Muscle of leg (tissue), 11 donors: ENCODE data around the gene STIM2. TPM values are rescaled to one million over a fixed set of nuclear protein-coding genes. Genes with fewer than 3 reads are reported as not detected.

ENCODE experiments used
- DNase-seq: peaks from one replicate; pipeline ENCODE4 v3.0.0; 2013
- H3K27ac ChIP-seq: one replicate; pipeline ENCODE4 v1.5.1; 2013; ENCODE audit warnings: mild to moderate bottlenecking, low read length, control low read depth
- H3K27me3 ChIP-seq: one replicate; pipeline ENCODE4 v1.6.1; 2013; ENCODE audit warnings: low read length; ENCODE audit not compliant: control insufficient read depth, insufficient read depth
- H3K36me3 ChIP-seq: one replicate; pipeline ENCODE4 v1.6.1; 2013; ENCODE audit warnings: low read length; ENCODE audit not compliant: control insufficient read depth, insufficient read depth
- H3K4me1 ChIP-seq: one replicate; pipeline ENCODE4 v1.6.1; 2013; ENCODE audit warnings: low read length; ENCODE audit not compliant: control insufficient read depth, insufficient read depth
- H3K4me3 ChIP-seq: one replicate; pipeline ENCODE4 v1.5.1; 2013; ENCODE audit warnings: low read length, control low read depth
- H3K9me3 ChIP-seq: replicated peaks from 2 replicates; pipeline ENCODE4 v1.6.1; 2013; ENCODE audit warnings: low read depth, low read length; ENCODE audit not compliant: control insufficient read depth
- WGBS: methylation state at CpG from one replicate; pipeline ENCODE4 v1.1.5; 2013; ENCODE audit warnings: missing lambda C conversion rate; ENCODE audit not compliant: insufficient coverage; 5-methylcytosine and 5-hydroxymethylcytosine counted together
- polyA plus RNA-seq, 8 donors: library from polyadenylated mRNA; unstranded; fragments of 120-200 nt; gene quantifications; one replicate each; pipeline versions ENCODE4 v1.2.1 to v1.2.3, GENCODE V29; 2013; ENCODE audit warnings: inconsistent platforms in 1 of 8, low replicate concordance in 1 of 8; ENCODE audit not compliant: insufficient read length in 8 of 8, insufficient read depth in 1 of 8
- total RNA-seq: library from RNA; stranded (reverse); fragments of 120-200 nt; gene quantifications from one replicate; pipeline ENCODE4 v1.2.4, GENCODE V29; 2013

STIM2 gene
- total and polyA plus RNA-seq, 9 donors: 39.7 to 56.9 (median 46.6) TPM

- DNase-seq: no peak
- H3K27me3 ChIP-seq: no peaks in the 10 kb centered on the region
- H3K4me3 ChIP-seq: no peak overlapping the region
- no peaks in the 10 kb centered on the region for H3K9me3 ChIP-seq
- WGBS: 100% methylated on average over 1 of the region's 3 CpGs
- no peak overlapping the region for H3K27ac ChIP-seq
- peaks cover 14% of the 10 kb centered on the region for H3K4me1 ChIP-seq
- peaks cover 2% of the 10 kb centered on the region for H3K36me3 ChIP-seq
Measured at GRCh38 chr4:26991057-26991456, 130.4 kb downstream of the STIM2 start.

GRCh38 chr4:26992657-26993361, 132.2 kb downstream of the STIM2 start:
- Histone ChIP-seq H3K4me1 (peaks cover 9% of the 10 kb centered on the region), H3K9me3 (no peaks in the 10 kb centered on the region), H3K4me3 (no peak overlapping the region), H3K27ac (peak overlapping the region; percentile 81), H3K27me3 (no peaks in the 10 kb centered on the region), H3K36me3 (peaks cover 2% of the 10 kb centered on the region)
- 26% methylated on average over 2 of the region's 3 CpGs for WGBS
- peak; percentile 89 for DNase-seq

- Histone ChIP-seq H3K36me3 (no peaks in the 10 kb centered on the region), H3K27me3 (no peaks in the 10 kb centered on the region), H3K9me3 (no peaks in the 10 kb centered on the region), H3K27ac (peak overlapping the region; percentile 58), H3K4me3 (no peak overlapping the region), H3K4me1 (peaks cover 9% of the 10 kb centered on the region)
- WGBS: no CpG with 5 or more reads among the region's 3 CpGs
- DNase-seq: no peak
Measured at GRCh38 chr4:26993539-26993938, 132.9 kb downstream of the STIM2 start.

GRCh38 chr4:26993967-26994366, 133.3 kb downstream of the STIM2 start:
- Histone ChIP-seq H3K4me1 (peaks cover 9% of the 10 kb centered on the region), H3K27ac (peak overlapping the region; percentile 58), H3K4me3 (no peak overlapping the region), H3K27me3 (no peaks in the 10 kb centered on the region), H3K9me3 (no peaks in the 10 kb centered on the region), H3K36me3 (no peaks in the 10 kb centered on the region)
- WGBS: 79% methylated on average over 3 of the region's 3 CpGs
- DNase-seq: no peak

- Histone ChIP-seq H3K4me3 (no peak overlapping the region), H3K9me3 (no peaks in the 10 kb centered on the region), H3K36me3 (no peaks in the 10 kb centered on the region), H3K4me1 (peaks cover 9% of the 10 kb centered on the region), H3K27me3 (no peaks in the 10 kb centered on the region), H3K27ac (no peak overlapping the region)
- DNase-seq: no peak
- no CpG with 5 or more reads among the region's 2 CpGs for WGBS
Measured at GRCh38 chr4:26995316-26995715, 134.7 kb downstream of the STIM2 start.

GRCh38 chr4:26996745-26997144, 136.1 kb downstream of the STIM2 start:
- DNase-seq: no peak
- Histone ChIP-seq H3K27ac (no peak overlapping the region), H3K36me3 (no peaks in the 10 kb centered on the region)

GRCh38 chr4:26999689-27000088, 139.0 kb downstream of the STIM2 start:
- Histone ChIP-seq H3K27ac (no peak overlapping the region), H3K27me3 (no peaks in the 10 kb centered on the region), H3K4me1 (peaks cover 14% of the 10 kb centered on the region), H3K4me3 (no peak overlapping the region), H3K9me3 (no peaks in the 10 kb centered on the region), H3K36me3 (no peaks in the 10 kb centered on the region)
- no peak for DNase-seq

More at GRCh38 chr4:26996745-26997144, 136.1 kb downstream of the STIM2 start:
- peaks cover 19% of the 10 kb centered on the region for H3K4me1 ChIP-seq
- no peaks in the 10 kb centered on the region for H3K27me3 ChIP-seq
- H3K4me3 ChIP-seq: no peak overlapping the region
- H3K9me3 ChIP-seq: no peaks in the 10 kb centered on the region

- H3K27ac ChIP-seq: peak overlapping the region; percentile 2
- H3K9me3 ChIP-seq: no peaks in the 10 kb centered on the region
- no peaks in the 10 kb centered on the region for H3K36me3 ChIP-seq
- no CpG with 5 or more reads among the region's 2 CpGs for WGBS
- H3K27me3 ChIP-seq: no peaks in the 10 kb centered on the region
- H3K4me1 ChIP-seq: peaks cover 14% of the 10 kb centered on the region
- peak; percentile 82 for DNase-seq
- H3K4me3 ChIP-seq: no peak overlapping the region
Measured at GRCh38 chr4:27000122-27000521, 139.5 kb downstream of the STIM2 start.

GRCh38 chr4:27000820-27001219, 140.2 kb downstream of the STIM2 start:
- WGBS: no CpG with 5 or more reads among the region's 1 CpG
- peak overlapping the region; percentile 47 for H3K27ac ChIP-seq

GRCh38 chr4:27001398-27002164, 140.9 kb downstream of the STIM2 start:
- Histone ChIP-seq H3K27ac (peak overlapping the region; percentile 17), H3K9me3 (no peaks in the 10 kb centered on the region), H3K4me1 (peaks cover 18% of the 10 kb centered on the region), H3K27me3 (no peaks in the 10 kb centered on the region), H3K4me3 (no peak overlapping the region), H3K36me3 (no peaks in the 10 kb centered on the region)
- WGBS: no CpG with 5 or more reads among the region's 4 CpGs
- no peak for DNase-seq

More at GRCh38 chr4:27000820-27001219, 140.2 kb downstream of the STIM2 start:
- DNase-seq: no peak
- Histone ChIP-seq H3K27me3 (no peaks in the 10 kb centered on the region), H3K4me3 (no peak overlapping the region), H3K9me3 (no peaks in the 10 kb centered on the region), H3K4me1 (peaks cover 15% of the 10 kb centered on the region), H3K36me3 (no peaks in the 10 kb centered on the region)
